H4 (cell line): ENCODE measurements around the gene RARG. TPM values are rescaled to one million over a fixed set of nuclear protein-coding genes. Genes with fewer than 3 reads are reported as not detected.
"Not testable (repeated sequence)": the region's sequence is repeated elsewhere in the genome, so short reads cannot be mapped to it uniquely, and the experiment has no call there.

Experiments used
- DNase-seq: peaks from one replicate; pipeline ENCODE4 v3.0.0-alpha.2; 2015; ENCODE audit warnings: low spot score
- total RNA-seq: library from RNA; depleted of rRNA; stranded (reverse); fragments of >200 nt; shearing (Covaris generic); gene quantifications from 2 replicates; pipeline ENCODE4 v1.2.3, GENCODE V29; 2014; rRNA removed

The RARG gene
- total RNA-seq, 1 experiment from 2014 or later = 20.0 TPM

GRCh38 chr12:53170876-53171724 lies 60.9 kb downstream of the RARG start:
- DNase-seq = no peak

- no peak for DNase-seq
These were observed 61.8 kb downstream of the RARG start for GRCh38 chr12:53170215-53170614.

GRCh38 chr12:53169644-53170043 lies 62.4 kb downstream of the RARG start:
- no peak for DNase-seq

- DNase-seq = no peak
These were observed 65.2 kb downstream of the RARG start for GRCh38 chr12:53166837-53167236.

GRCh38 chr12:53163008-53163407 lies 69.0 kb downstream of the RARG start:
- DNase-seq = not testable (repeated sequence)

GRCh38 chr12:53161119-53161911 lies 70.7 kb downstream of the RARG start:
- no peak for DNase-seq

GRCh38 chr12:53160673-53161072 lies 71.3 kb downstream of the RARG start:
- no peak for DNase-seq

Other genes starting within 250 kb of the RARG start
- gene EIF4B, start 225.8 kb downstream of the RARG start, total RNA-seq = 479 and 559 TPM in 2 replicates
- 18.3 and 20.2 TPM in 2 replicates for gene TNS2, start 182.1 kb downstream of the RARG start, total RNA-seq
- gene SPRYD3, start 152.8 kb downstream of the RARG start, total RNA-seq = 5.5 and 5.6 TPM in 2 replicates
- 265 and 375 TPM in 2 replicates for gene IGFBP6, start 134.5 kb downstream of the RARG start, total RNA-seq
- gene SOAT2, start 128.7 kb downstream of the RARG start, total RNA-seq = 0.06 TPM in 1 of 2 replicates, not detected in the other
- gene ZNF740, start 51.5 kb downstream of the RARG start, total RNA-seq = 4.7 and 6.3 TPM in 2 replicates
- 0.66 and 2.8 TPM in 2 replicates for gene CSAD, start 51.3 kb downstream of the RARG start, total RNA-seq
- 0.39 and 1.2 TPM in 2 replicates for gene ITGB7, start 25.0 kb downstream of the RARG start, total RNA-seq
- 7.8 and 22.6 TPM in 2 replicates for gene ESPL1, start 36.1 kb upstream of the RARG start, total RNA-seq
- gene PFDN5, start 63.3 kb upstream of the RARG start, total RNA-seq = 462 and 537 TPM in 2 replicates
- 80.2 and 82.8 TPM in 2 replicates for gene MYG1, start 67.5 kb upstream of the RARG start, total RNA-seq
- 57.0 and 74.6 TPM in 2 replicates for gene AAAS, start 89.4 kb upstream of the RARG start, total RNA-seq
- not detected in 2 replicates for gene SP7, start 104.1 kb upstream of the RARG start, total RNA-seq
- gene SP1, start 148.0 kb upstream of the RARG start, total RNA-seq = 26.9 and 33.4 TPM in 2 replicates
- gene AMHR2, start 191.6 kb upstream of the RARG start, total RNA-seq = not detected in 2 replicates
- gene PRR13, start 209.5 kb upstream of the RARG start, total RNA-seq = 59.6 and 110 TPM in 2 replicates
- 187 and 206 TPM in 2 replicates for gene PCBP2, start 219.9 kb upstream of the RARG start, total RNA-seq